Activated CD8-positive, alpha-beta T cell treated with anti-CD3 and anti-CD28 coated beads for 36 hours (primary cell): ENCODE measurements around the gene TCP11L2. TPM values are rescaled to one million over a fixed set of nuclear protein-coding genes. Genes with fewer than 3 reads are reported as not detected.

ENCODE experiments used
- ATAC-seq: fragments of 200-7000 bp; cut with Tn5 transposase; one replicate; pipeline ENCODE4 v1.10.0; 2021; ENCODE audit warnings: mild to moderate bottlenecking, moderate library complexity
- CTCF ChIA-PET: fragments of 350-600 bp; sonication (Branson Sonifier 250); formaldehyde crosslinking; loops from one replicate; lab custom pipeline; 2021; ENCODE audit warnings: antibody characterized with exemption; lab: Charles Lee
- POLR2A ChIA-PET: fragments of 350-600 bp; sonication (Branson Sonifier 250); formaldehyde crosslinking; loops from one replicate; lab custom pipeline; 2021; ENCODE audit warnings: antibody characterized with exemption; lab: Charles Lee
- DNase-seq: peaks from one replicate; pipeline ENCODE4 v3.0.0-alpha.2; 2020
- H3K27ac Mint-ChIP-seq: one replicate; pipeline ENCODE4 v1.8.0; 2021; ENCODE audit warnings: mild to moderate bottlenecking, mixed read lengths
- H3K27me3 Mint-ChIP-seq: one replicate; pipeline ENCODE4 v1.8.0; 2021; ENCODE audit warnings: mixed read lengths
- H3K36me3 Mint-ChIP-seq: one replicate; pipeline ENCODE4 v1.8.0; 2021; ENCODE audit warnings: low read depth, mixed read lengths
- H3K4me1 Mint-ChIP-seq: one replicate; pipeline ENCODE4 v1.8.0; 2021; ENCODE audit warnings: low read depth, mixed read lengths
- H3K4me3 Mint-ChIP-seq: one replicate; pipeline ENCODE4 v1.8.0; 2021; ENCODE audit warnings: mild to moderate bottlenecking, moderate library complexity, mixed read lengths
- H3K9me3 Mint-ChIP-seq: one replicate; pipeline ENCODE4 v1.8.0; 2021; ENCODE audit warnings: mixed read lengths
- intact Hi-C: fragments of 100-400 bp; cut with micrococcal nuclease; formaldehyde crosslinking; loops from one replicate; pipeline ENCODE4 v1.10.0; 2022
- total RNA-seq, 2 experiments: library from RNA; stranded (reverse); gene quantifications; one replicate each; pipeline ENCODE4 v1.2.3, GENCODE V29; 2021
- TF ChIP-seq, protein P1 (sequence below): fragments of 200-600 bp; IDR thresholded peaks from one replicate; pipeline ENCODE4 v1.8.0; 2022; ENCODE audit warnings: antibody characterized with exemption, mild to moderate bottlenecking

TCP11L2 gene
- total RNA-seq, 2 experiments from 2014 or later, result 11.9 to 13.2 TPM

DNA sequence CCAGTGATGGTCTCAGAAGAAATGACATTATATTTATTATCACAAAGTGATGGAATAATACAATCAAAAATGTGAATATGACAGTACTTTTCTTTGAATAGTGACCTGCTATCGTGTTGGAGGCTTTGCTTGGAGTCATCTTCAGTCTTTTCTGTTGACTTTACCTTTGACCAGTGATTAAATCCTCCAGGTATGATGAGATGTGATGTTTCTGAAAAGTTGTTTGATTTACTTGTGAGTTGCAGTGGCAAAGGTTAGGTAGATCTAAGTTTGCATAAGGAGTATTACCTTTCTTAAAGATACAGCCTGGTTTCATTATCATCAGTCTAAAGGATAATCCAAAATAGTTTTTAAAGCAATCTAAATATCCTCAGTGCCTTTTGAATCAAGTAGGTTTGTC lies 4.6 kb downstream of the TCP11L2 start:
- CTCF ChIA-PET, result interaction anchor here (0.8 kb wide), 1 partner anchor 10 kb away, joined by 4 read pairs; no protein-coding TSS in a partner anchor
- Mint-ChIP-seq H3K4me1 (peaks cover 71% of the 10 kb centered on the region), H3K9me3 (no peaks in the 10 kb centered on the region), H3K4me3 (no peak overlapping the region), H3K27ac (peak overlapping the region; percentile 62), H3K27me3 (no peaks in the 10 kb centered on the region), H3K36me3 (peaks cover 4% of the 10 kb centered on the region)
- intact Hi-C loops, result no loop called here
- POLR2A ChIA-PET, result interaction anchor here (1.3 kb wide), 1 partner anchor 59 kb away, joined by 4 read pairs; the partner anchor contains the start of gene CKAP4
- TF ChIP-seq, protein P1, sequence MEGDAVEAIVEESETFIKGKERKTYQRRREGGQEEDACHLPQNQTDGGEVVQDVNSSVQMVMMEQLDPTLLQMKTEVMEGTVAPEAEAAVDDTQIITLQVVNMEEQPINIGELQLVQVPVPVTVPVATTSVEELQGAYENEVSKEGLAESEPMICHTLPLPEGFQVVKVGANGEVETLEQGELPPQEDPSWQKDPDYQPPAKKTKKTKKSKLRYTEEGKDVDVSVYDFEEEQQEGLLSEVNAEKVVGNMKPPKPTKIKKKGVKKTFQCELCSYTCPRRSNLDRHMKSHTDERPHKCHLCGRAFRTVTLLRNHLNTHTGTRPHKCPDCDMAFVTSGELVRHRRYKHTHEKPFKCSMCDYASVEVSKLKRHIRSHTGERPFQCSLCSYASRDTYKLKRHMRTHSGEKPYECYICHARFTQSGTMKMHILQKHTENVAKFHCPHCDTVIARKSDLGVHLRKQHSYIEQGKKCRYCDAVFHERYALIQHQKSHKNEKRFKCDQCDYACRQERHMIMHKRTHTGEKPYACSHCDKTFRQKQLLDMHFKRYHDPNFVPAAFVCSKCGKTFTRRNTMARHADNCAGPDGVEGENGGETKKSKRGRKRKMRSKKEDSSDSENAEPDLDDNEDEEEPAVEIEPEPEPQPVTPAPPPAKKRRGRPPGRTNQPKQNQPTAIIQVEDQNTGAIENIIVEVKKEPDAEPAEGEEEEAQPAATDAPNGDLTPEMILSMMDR, result no peak
- ATAC-seq (no peak), DNase-seq (no peak)

DNA sequence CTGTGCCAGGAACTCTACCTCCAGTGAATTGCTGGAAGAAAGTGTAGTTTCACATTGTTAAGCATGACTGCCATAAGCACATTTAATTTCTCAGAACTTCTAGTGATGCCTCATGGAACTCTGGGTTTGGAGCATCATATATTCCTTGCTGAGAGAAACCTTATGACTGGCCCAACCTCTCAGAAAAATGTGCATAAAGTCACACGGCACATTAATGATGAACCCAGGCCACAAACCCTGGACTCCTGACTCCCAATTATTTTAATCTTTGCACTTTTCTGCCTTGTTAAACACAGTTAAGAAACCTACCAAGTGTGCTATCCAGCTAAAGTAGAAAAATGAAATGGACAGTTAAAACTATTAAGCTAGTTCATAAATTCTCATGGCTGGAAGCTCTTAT lies 5.6 kb downstream of the TCP11L2 start:
- Mint-ChIP-seq H3K9me3 (no peaks in the 10 kb centered on the region), H3K4me3 (no peak overlapping the region), H3K36me3 (peaks cover 6% of the 10 kb centered on the region), H3K27ac (peak overlapping the region; percentile 31), H3K27me3 (no peaks in the 10 kb centered on the region), H3K4me1 (peaks cover 71% of the 10 kb centered on the region)
- POLR2A ChIA-PET, result no interaction called here
- TF ChIP-seq, protein P1, result no peak
- CTCF ChIA-PET, result interaction anchor here (0.7 to 2.2 kb wide), 2 partner anchors 28 to 81 kb away, joined by 3 to 7 read pairs; no protein-coding TSS in a partner anchor
- ATAC-seq, result no peak
- intact Hi-C loops, result no loop called here
- no peak for DNase-seq

DNA sequence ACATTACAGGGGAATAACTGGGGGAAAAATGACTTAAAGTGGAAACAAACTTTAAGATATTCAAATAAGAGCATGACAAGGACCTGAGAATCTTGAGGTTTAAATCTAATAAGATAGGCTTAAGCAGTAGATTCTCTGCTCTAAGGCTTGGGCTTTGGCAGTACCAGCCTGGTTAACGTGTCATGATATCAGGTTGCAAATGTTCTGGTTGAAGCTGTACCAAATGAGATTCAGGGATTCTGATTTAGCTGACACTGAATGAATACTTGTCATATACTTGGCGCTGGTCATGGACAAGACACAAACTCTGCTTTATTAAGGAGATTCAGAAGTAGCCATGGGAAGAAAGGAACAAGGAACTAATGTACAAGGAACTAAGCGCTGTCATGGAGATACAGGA lies 6.1 kb downstream of the TCP11L2 start:
- TF ChIP-seq, protein P1, result no peak
- POLR2A ChIA-PET, result no interaction called here
- Mint-ChIP-seq H3K27me3 (no peaks in the 10 kb centered on the region), H3K27ac (peak overlapping the region; percentile 31), H3K4me1 (peaks cover 71% of the 10 kb centered on the region), H3K9me3 (no peaks in the 10 kb centered on the region), H3K4me3 (no peak overlapping the region), H3K36me3 (peaks cover 6% of the 10 kb centered on the region)
- intact Hi-C loops, result no loop called here
- DNase-seq (no peak), ATAC-seq (no peak)
- CTCF ChIA-PET, result interaction anchor here (0.7 to 2.2 kb wide), 2 partner anchors 28 to 82 kb away, joined by 3 to 7 read pairs; no protein-coding TSS in a partner anchor

DNA sequence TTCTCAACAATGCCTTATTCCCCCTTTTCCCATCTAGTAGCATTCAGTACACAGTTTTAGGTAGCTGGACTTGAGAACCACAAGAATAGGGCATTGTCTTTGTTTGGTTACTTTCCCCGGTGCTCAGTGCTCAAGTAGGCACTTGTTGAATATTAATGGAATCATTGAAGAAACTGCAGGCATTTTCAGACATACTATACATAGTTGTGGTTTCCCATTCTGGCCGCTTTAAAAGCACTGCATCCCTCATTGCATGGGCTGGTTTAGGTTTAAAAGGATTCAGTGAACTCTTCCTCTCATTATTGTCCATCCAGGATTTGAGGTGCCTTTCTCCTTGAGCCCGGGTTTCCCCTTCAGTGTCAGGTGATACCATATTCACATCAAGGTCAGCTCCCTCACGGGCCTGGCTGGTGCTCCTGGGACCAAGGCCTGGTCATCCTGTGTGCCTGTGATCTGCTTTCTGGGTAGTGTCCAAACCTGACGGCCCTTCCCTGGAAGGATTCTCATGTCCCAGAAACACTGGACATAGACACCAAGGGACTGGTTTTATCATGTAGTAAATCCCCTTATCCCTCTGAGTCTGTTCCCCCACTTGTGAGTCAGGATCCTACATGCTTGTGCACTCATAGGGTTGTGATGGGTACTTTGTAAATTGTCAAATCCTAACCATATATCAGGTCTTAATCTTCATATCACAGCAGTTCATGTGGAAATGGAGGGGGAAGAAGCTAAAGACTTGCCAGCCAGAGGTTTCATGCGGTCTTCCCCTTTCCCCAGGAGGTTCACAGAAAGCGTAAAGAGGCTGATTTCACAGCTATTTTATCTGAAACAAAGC lies 7.4 kb downstream of the TCP11L2 start:
- DNase-seq (no peak), ATAC-seq (no peak)
- ChIA-PET POLR2A (interaction anchor here (0.6 to 1.7 kb wide), 2 partner anchors 10 to 35 kb away, joined by 3 to 4 read pairs; no protein-coding TSS in a partner anchor), CTCF (interaction anchor here (1.0 to 2.2 kb wide), 3 partner anchors 9 to 83 kb away, joined by 3 to 7 read pairs (median 7); partner anchors contain the start of gene POLR3B)
- TF ChIP-seq, protein P1, result no peak
- H3K36me3 Mint-ChIP-seq, result peaks cover 6% of the 10 kb centered on the region
- H3K27ac Mint-ChIP-seq, result no peak overlapping the region
- H3K9me3 Mint-ChIP-seq, result no peaks in the 10 kb centered on the region
- peaks cover 59% of the 10 kb centered on the region for H3K4me1 Mint-ChIP-seq
- H3K27me3 Mint-ChIP-seq, result no peaks in the 10 kb centered on the region
- H3K4me3 Mint-ChIP-seq, result no peak overlapping the region
- intact Hi-C loops, result no loop called here

DNA sequence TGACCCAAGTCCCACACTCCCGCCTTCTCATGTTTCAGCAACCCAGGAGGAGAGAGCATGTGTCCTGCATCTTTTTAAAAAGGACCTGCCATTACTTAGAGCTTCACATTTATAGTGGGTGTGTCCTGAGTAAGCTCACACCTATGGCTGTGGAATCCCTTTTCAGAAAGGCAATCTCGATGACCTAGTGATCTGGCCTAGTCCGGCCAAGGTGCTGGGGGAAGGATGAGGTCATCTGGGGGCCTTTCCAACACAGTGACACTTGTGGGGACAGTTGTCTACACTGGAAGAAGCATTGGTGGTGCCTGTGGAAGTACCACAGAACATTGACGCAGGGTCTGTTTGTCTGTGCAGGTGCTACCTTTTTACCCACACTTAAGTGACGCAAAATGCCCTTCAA lies 8.2 kb downstream of the TCP11L2 start:
- Mint-ChIP-seq H3K4me3 (no peak overlapping the region), H3K27ac (no peak overlapping the region), H3K36me3 (peaks cover 10% of the 10 kb centered on the region), H3K27me3 (no peaks in the 10 kb centered on the region), H3K4me1 (peaks cover 51% of the 10 kb centered on the region), H3K9me3 (no peaks in the 10 kb centered on the region)
- DNase-seq (no peak), ATAC-seq (no peak)
- TF ChIP-seq, protein P1, result no peak
- CTCF ChIA-PET, result interaction anchor here (1.0 to 1.4 kb wide), 2 partner anchors 10 to 47 kb away, joined by 3 to 7 read pairs; partner anchors contain the start of gene POLR3B
- intact Hi-C loops, result no loop called here
- POLR2A ChIA-PET, result interaction anchor here (1.4 to 1.7 kb wide), 2 partner anchors 10 to 48 kb away, joined by 3 read pairs; no protein-coding TSS in a partner anchor
